AML-193 (cell line): ENCODE data around the gene SYCP2.

Experiments
- DNase-seq, 2 experiments: peaks; one replicate each; lab custom pipeline; 2025; lab: John Stamatoyannopoulos, UW

The SYCP2 gene

DNA sequence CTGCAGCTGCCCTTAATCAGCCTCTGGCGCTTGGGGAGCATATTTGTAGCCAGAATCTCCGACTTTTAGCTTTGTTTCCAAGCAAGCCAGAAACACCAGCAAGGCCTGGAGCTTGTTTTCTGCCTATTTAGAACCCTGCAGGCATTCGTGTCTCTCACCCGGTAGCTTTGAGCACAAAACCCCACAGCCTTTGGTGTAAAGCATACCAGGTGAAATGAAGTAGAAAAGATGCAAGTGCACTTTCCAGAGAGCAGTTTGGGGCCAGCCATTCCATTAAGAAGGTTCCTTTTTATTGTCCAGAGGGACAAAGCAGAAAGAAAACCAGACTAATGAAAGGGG is 7.5 kb upstream of the SYCP2 start:
- DNase-seq = no peak

DNA sequence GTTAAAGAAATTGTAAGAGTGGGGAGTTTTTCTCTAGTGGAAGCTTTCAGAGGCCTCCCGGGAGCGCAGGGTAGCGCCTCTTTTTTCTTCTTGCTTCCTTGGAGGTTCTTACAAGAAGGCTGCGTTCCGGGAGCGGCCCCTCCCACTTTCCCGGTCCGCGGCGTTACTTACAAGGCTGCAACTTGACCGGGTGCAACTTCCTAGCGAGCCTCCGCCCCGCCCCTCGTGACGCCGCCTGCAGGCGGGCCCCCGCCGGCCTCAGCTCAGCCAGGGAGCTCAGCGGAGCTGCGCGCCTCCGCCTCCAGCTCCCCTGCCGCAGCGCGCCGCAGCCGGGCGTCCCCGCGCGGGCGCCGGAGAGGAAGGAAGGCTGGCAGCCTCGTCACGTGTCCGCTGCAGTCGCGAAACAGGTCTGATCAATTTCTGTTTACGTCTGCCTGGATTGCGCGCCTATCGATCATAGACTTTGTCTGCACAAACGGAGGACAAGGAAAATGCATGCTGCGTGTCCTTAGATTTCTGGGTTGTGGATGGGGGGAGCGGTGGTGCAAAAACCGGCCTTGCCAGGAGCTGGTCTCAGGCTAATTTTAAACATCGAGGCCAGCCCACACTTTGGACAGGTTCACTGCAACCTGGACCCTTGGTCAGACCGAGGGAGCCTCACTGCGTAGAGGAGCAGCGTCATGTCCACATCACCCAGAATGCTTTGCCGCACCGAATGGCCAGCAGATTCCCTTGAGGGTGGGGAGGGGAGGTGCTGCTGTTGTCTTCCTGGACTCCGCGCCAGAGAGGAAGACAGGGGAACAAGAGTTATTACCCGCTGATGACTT is 6.9 kb upstream of the SYCP2 start, which contains the start of the genes FAM217B and PPP1R3D:
Gene FAM217B, plus strand, starts transcription at position 261 of the 827 bp plus-strand sequence. CDS start 3,555 bp downstream, outside the sequence.
Gene PPP1R3D, minus strand, starts transcription at position 177 of the 827 bp plus-strand sequence. CDS start 374 bp downstream, outside the sequence.
- DNase-seq = peak; percentile 90 to 91

DNA sequence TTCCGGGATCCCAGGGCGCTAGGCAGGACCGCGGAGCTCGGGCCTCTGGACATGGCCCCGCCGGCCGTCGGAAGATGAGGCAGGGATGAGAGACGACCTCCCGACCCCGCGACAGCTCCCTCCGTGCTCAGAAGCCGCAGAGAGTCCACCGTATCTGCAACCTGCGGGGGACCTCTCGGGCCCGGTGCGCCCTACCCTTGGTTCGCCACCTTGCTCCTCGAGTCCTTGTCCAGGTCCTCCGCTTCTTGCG is 6.4 kb upstream of the SYCP2 start:
- DNase-seq = no peak

DNA sequence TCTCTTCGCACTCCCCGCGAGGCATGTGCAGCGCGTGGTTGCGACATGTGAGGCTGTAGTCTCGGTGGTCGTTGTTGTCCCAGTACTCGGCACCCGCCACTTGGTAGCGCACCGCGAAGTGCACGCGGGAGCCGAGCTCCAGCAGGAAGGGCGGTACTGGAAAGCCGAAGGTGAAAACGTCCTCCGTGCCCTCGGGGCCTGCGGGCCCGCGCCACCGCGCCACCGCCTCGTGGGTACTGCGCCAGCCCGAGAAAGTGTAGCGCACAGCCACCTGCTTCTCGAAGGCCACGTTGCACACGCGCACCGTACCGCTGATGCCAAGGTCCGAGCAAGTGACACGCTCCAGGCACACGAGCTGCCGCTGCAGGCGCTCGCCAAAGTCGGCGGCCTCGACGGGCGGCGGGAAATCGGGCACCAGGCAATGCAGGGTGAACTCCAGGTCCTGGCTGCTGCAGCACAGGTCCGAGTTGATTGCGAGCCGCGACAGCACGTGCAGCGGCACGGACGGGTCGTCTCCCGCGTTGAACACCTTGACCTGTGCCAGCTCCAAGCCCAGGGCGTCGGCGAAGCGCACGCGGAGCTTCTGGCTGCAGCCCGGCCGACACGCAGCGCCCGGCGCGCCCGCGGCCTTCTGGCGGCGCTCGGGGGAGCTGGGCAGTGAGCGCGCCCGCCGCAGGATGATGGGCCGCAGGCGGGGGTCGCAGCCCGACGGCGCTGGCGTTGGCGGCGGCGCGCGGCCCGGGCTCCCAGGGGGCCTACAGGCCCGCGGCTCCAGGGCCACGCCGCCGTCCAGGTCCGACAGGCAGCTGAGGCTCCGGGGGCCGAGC is 5.8 kb upstream of the SYCP2 start:
- no peak for DNase-seq

DNA sequence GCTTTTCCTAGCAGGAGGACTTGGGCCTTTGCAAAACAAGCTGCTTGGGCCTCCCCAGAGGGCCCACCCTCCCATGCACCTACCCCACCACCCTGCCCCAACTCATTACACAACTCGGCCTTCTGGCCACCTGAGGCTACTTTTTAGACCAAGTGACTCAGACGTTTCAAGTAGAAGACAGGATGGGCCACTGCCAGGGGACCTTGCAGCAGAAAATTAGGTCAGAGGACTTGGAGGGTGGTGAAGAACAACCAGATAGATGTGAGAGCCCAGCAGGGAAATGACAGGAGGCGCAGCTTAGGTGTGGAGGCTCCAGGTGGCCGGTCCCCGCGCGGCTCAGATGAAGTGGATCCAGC is 5.2 kb upstream of the SYCP2 start:
- peak in 1 of 2 experiments; percentile 10 for DNase-seq

DNA sequence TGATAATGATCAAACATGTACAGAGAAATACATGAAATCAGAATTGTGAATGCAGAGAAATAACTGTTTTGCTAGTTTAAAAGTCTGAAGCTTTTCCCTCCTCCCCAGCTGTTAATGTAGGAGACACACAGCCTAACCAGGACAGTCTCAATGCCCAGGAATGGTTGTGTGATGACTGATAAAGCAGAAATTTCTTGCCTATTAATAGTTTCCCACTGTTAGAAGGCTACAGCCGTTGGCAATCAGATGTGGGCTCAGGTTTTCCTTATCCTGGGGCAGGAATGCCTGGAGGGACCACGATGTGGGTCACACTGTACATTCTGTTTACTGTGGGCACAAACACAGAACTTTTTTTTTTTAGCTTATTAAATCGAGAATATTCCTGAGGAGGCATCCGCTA is 4.8 kb upstream of the SYCP2 start:
- DNase-seq = no peak

DNA sequence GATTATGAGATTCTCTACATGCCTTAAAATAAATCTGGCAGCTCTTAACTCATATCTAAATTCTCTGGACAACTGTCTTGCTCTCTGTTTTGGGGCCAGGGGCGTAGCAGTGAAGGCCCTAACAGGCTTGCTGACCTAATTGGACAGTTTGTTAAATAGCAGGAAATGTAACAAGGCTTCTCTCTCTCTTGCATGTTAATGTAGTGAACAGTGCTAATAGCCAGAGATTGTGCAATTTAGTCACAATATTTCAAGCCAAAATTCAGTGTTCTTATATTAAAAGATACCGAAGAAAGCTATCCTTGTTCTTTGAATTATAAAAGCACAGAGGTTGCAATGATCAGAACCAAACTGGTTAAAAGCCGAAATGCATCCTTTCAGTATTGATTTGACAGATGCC is 3.7 kb upstream of the SYCP2 start:
- peak; percentile 56 to 68 for DNase-seq

DNA sequence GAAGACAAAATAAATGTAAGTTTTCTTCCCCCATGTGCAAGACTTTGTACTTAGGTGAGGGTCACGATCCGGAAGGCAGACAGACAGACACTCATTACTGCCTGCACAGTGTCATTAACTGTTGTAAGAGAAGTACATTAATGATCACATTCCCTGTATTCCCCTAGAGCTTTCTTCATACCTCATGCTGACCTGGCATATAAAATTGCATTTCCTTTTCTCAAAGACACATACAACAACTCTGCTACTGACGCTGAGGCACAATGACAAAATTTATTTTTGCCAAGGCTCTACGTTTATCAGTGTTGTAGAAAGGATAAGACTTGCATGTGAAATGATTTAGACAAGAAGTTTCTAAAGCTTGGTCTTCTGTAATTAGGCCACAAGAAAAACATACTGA is 3.0 kb upstream of the SYCP2 start:
- DNase-seq = no peak

DNA sequence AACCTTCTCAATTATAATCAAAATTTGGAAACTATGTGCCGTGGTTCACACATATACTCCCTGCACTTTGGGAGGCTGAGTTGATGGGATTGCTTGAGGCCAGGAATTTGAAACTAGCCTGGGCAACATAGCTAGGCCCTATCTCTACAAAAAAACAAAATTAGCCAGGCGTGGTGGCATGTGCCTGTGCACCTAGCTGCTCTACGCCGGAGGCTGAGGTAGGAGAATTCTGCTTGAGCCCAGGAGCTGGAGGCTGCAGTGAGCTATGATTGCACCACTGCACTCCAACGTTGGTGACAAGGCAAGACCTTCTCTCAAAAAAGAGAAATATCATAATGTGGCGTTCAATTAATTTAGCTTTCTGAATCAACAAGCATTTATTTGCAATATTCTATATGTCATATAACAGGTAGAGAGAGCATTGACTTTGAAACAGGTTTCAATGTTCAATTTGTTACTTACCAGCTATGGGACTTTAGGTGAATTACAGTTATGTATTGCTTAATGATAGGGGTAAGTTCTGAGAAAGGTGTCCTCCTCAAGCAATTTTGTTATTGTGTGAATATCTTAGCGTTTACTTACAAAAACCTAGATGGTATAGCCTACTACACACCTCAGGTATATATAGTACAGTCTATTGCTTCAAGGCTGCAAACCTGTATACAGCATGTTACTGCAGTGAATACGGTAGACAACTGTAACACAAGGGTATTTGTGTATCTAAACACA is 2.2 kb upstream of the SYCP2 start:
- DNase-seq = no peak

DNA sequence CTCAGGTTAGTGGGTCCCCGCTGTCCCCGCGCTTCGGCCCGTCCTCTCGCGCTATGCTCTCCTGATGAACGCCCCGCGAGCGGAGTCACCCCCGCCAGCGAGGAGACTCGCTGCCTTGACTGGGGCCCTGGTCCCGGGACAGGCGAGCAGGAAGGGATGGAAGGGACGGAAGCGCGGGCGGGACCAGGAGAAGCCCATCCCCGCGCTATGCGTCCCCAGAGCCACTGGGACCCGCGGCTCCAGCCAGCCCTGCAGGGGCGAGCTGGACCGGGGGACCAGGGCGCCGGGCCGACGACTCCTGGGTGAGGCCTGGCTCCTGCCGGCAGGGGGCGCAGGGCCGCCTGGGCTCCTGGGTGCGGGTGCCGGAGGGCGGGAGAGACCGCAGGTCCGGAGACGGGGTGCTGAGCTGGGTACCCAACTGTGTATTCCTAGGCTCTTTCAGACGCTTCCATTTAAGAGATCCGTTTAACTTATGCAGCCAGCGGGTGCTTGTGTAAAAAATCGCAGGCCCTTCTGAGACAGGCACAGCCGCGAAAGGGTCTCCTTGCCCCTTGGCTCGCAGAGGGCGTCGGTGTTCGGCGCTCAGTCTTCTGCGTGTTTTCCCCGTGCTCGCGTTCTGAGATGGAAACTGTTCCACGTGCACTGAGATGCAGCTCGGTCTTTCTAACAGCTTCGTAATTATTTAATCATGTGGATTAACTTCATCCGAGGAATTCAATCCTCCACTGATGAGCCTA is 580 bp upstream of the SYCP2 start:
- peak; percentile 13 to 14 for DNase-seq

DNA sequence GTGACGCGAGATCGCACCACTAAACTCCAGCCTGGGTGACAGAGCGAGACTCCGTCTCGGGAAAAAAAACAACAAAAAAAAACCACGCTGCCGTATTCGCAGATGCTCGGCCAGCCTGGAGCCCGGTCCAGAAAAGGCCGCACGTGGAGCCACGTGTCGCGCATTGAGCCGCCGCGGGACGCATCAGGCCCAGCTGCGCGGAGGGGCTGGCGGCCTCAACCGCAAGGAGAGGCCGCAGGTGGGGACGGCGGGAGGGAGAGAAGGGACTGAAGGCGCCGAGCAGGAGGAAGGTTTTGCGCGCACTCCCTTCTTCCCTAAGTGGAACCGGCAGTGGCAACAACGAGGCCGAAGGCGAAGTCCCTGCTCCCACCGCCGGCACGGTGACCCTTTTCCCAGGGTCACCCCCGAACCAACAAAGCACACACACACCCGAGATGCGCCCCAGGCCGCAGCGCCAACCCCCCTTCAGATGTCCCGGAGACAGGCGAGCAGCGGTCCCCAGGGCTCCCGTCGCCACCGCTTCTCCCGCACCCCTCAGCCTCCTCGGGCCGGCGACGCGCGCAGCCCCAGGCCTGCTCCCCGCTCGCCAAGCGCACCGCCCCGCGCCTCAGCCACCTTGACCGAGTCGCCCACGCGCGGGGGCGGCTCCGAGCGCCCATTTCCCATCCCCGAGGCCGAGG is 681 bp downstream of the SYCP2 start:
- DNase-seq = no peak

DNA sequence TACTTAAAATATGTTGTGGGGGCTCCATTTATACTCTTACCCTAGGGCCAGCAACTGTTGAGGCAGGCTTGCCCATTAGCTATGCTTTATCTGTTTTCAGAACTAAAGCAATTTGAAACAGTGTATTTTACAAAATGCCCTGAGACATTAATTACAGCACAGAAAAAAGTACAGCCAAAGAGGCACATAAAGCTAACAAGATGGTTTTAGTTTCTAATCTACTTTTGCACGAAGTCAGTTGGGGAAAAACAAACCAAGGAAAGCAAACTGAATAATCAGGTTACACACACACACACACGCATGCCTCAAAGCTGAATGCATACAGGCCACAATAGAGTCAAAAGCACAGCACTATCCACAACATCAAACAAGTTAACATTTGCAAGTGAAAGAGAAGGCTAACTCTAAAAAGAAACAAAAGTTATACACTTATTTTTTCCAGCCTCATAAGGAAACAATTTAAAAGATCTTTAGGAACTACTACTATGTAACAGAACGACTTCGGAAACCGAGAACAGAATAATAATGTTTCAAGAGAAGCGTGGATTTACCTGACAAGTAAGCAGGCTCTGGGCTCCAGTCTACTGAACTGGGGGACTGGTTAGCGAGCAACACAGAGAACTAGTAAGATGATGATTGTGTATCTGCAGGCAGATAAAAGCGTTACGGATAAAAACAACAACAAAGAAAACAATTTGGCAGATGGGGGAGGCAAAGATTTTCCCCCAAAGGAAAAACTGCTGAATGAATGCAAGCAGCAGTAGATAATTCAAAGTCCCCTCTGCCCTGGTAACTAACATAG is 1.7 kb downstream of the SYCP2 start:
- no peak for DNase-seq

DNA sequence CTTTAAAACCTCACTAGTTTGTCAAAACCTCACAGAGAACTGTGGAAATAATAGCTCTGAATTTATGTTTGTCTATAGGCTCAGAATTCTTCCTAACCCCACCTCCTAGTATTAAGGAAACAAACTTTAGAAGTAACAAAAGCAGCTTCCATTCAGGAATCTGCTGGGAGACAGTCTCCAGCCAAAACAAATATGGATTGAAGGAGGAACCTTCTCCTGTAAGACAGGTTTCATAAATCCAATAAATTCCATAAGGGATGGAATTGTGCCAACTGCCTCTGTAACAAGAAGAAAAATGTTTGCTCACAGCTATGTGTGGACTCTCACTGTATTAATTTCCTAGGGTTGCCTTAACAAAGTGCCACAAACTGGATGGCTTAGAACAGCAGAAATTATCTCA is 7.5 kb downstream of the SYCP2 start:
- no peak for DNase-seq

DNA sequence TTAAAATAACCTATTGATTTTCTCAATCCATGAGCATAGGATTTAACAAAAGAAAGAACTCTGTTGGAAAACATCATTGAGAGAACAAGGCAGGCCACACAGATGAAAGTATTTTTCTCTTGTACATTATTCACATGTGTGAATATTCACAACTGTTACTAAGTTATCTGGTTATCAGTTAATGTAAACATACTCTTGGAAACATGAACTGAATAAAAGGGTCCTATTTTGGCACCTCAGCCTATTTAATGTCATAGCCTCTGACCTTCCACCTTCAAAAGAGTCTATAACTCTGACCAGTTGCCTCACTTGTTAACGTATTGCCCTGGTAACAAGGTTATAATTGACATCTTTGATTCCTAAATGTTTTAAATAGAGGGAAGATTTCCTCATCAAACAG is 8.1 kb downstream of the SYCP2 start:
- DNase-seq = no peak

DNA sequence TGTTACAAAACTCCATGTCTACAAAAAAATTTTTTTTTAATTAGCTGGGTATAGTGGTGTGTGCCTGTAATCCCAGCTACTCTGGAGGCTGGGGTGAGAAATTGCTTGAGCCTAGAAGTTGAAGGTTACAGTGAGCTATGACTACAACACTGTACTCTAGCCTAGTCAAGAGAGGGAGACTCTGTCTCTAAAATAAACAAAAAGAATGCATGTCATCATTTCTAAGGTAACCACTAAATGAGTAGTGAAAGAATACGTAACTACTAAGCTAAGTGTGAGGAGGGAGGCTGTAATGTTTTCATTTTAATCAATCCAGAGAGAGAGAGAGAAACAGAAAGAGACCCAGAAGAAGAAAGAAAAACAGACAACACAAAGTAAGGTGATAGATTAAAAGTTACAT is 9.9 kb downstream of the SYCP2 start:
- no peak for DNase-seq

DNA sequence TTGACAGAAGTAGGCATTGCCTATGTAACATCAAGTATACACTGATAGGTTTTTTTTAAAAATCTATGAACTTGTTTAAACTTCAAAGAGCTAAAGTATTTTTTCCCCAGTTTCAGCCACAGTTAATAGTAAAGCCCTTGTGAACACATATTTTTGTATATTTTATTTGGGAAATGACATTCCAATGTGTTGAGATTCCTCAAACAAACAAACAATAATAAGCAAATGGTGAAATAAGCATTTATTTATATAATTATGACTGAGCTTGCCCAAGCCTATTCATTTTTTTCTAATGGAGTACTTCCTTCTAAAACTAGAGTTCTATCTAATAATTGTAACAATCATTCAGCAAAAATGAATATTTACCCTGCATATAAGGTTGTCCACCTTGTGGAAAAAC is 12.5 kb downstream of the SYCP2 start:
- DNase-seq = no peak

DNA sequence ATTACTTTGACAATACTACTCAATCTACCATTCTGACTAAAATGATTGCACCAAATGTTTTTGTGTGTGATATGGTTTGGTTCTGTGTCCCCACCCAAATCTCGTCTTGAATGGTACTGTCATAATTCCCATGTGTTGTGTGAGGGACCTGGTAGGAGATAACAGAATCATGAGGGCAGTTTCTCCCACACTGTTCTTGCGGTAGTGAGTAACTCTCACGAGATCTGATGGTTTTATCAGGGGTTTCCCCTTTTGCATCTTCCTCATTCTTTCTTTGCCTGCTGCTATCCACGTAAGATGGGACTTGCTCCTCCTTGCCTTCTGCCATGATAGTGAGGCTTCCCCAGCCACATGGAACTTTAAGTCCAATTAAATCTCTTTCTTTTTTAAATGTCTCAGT is 20.8 kb downstream of the SYCP2 start:
- DNase-seq = no peak

DNA sequence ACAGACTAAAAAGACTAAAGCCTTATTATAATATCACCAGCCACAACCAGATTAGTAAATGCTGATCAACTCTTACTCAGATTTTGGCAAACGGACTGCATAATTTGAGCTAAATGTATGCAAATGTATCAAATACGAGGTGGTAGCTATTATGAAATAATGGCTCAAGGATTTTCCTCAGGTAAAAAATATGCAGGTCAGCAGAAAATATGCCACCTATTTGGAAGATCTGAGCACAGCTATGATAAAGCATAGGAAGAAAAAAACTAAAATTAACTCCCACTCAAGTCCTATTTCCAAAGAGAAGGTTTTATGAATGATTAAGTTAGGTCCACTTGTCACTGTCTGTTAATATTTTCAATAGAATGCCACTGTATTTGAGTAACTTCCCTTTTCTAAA is 22.4 kb downstream of the SYCP2 start:
- no peak for DNase-seq

DNA sequence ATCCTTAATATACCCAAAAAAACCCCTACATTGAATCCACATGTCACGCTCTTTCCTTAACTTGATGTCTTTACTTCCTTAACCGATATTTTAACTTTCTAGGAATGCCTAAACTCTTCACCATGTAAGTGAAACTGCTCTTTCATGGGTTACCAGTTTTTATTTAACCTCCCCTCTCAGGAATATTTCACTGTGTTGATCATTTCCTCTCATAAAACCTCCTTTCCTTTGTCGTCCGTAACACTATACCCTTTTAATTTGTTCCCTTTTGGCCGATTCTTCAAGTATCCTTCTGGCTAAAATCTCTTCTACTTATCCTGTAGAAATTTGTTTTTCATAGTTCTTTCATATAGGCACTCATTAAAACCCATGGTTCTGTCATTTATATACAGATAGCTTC is 24.6 kb downstream of the SYCP2 start:
- no peak for DNase-seq

DNA sequence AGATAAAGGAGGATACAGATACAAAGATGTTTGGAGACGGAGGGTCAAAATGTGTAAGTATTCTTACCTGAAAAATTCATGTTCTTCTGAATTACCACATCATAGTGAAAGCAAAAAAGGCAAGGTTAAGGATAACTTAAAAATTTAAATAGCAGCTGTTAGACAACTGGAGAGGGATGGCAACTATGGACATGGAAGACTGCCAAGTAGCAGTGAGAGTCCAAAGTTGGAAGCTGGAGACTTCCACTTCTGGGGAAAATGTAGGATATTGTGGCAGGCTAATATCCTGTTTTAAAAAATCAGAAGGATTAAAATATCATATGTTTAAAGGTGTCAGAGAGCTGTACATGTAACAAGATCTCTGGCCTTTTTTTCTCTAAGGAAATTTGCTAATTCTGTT is 29.8 kb downstream of the SYCP2 start:
- no peak for DNase-seq

DNA sequence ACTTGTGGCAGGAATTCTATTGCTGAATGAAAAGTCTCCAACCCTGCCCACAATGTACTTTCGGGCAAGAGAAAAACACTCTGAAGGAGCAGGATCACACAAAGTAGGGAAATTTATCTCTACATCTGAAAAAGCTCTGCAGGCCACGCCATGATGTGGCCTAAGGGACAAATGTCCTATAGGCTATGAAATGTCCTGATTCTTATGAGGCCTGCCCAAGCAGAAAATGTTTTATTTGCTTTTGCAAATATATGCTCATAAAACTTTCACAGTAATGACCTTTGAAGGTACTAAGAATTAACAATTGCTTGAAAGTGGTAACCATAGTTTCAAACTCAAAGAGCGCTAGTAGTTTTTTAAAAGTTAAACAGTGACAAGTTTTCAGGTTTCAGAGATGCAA is 31.0 kb downstream of the SYCP2 start:
- DNase-seq = no peak
